Stimulated activated CD8-positive, alpha-beta memory T cell treated with anti-CD3 and anti-CD28 coated beads, Interleukin-12 subunit alpha, Interleukin-12 subunit beta, amount 100 ng/mL, for 24 hours (primary cell): Measurements from ENCODE around the gene ASXL3.

Source experiments
- DNase-seq: peaks from one replicate; pipeline ENCODE4 v3.0.0-alpha.2; 2020; ENCODE audit errors: extremely low read depth

ASXL3 gene

GRCh38 chr18:33660696-33661310 is 82.8 kb downstream of the ASXL3 start:
- no peak for DNase-seq

- DNase-seq: no peak
These were observed 86.3 kb downstream of the ASXL3 start for GRCh38 chr18:33664241-33664874.

- no peak for DNase-seq
These were observed 87.2 kb downstream of the ASXL3 start for GRCh38 chr18:33665187-33665586.

GRCh38 chr18:33665641-33666040 is 87.6 kb downstream of the ASXL3 start:
- DNase-seq: no peak

- DNase-seq: no peak
These were observed 88.9 kb downstream of the ASXL3 start for GRCh38 chr18:33666915-33667314.

GRCh38 chr18:33669589-33669988 is 91.6 kb downstream of the ASXL3 start:
- DNase-seq: no peak

GRCh38 chr18:33670029-33670428 is 92.0 kb downstream of the ASXL3 start:
- no peak for DNase-seq

GRCh38 chr18:33673689-33674088 is 95.7 kb downstream of the ASXL3 start:
- no peak for DNase-seq

- no peak for DNase-seq
These were observed 98.6 kb downstream of the ASXL3 start for GRCh38 chr18:33676593-33676992.

GRCh38 chr18:33677891-33678290 is 99.9 kb downstream of the ASXL3 start:
- no peak for DNase-seq

- no peak for DNase-seq
These were observed 104.4 kb downstream of the ASXL3 start for GRCh38 chr18:33682436-33682835.

GRCh38 chr18:33694593-33694992 is 116.6 kb downstream of the ASXL3 start:
- no peak for DNase-seq

GRCh38 chr18:33696332-33697162 is 118.5 kb downstream of the ASXL3 start:
- no peak for DNase-seq

- no peak for DNase-seq
These were observed 119.5 kb downstream of the ASXL3 start for GRCh38 chr18:33697498-33697897.

GRCh38 chr18:33699372-33699771 is 121.4 kb downstream of the ASXL3 start:
- DNase-seq: no peak

GRCh38 chr18:33700513-33700976 is 122.5 kb downstream of the ASXL3 start:
- DNase-seq: no peak

- no peak for DNase-seq
These were observed 124.6 kb downstream of the ASXL3 start for GRCh38 chr18:33702625-33703024.

GRCh38 chr18:33706391-33706790 is 128.4 kb downstream of the ASXL3 start:
- DNase-seq: no peak

- DNase-seq: no peak
These were observed 130.9 kb downstream of the ASXL3 start for GRCh38 chr18:33708876-33709275.

GRCh38 chr18:33710269-33710668 is 132.2 kb downstream of the ASXL3 start:
- no peak for DNase-seq

GRCh38 chr18:33711514-33711913 is 133.5 kb downstream of the ASXL3 start:
- no peak for DNase-seq

GRCh38 chr18:33712719-33713118 is 134.7 kb downstream of the ASXL3 start:
- DNase-seq: no peak
